AG10803 (cell line): Measurements from ENCODE around the gene DNAH9.

Experiments used
- DNase-seq: peaks from one replicate; pipeline ENCODE4 v3.0.0; 2010; ENCODE audit warnings: low read depth
- H3K4me3 ChIP-seq: 2 replicates; pipeline ENCODE4 v1.5.1; 2011; ENCODE audit warnings: mild to moderate bottlenecking, low read length, control low read depth
- CTCF ChIP-seq: conservative IDR thresholded peaks from 2 replicates; pipeline ENCODE4 v1.5.1; 2011; ENCODE audit warnings: mild to moderate bottlenecking, low read length, control low read depth, inconsistent platforms

DNAH9 gene

GRCh38 chr17:11896199-11896598, 297.9 kb downstream of the DNAH9 start:
- no peak for DNase-seq
- H3K4me3 ChIP-seq, result no peak overlapping the region
- TF ChIP-seq CTCF, result no peak

DNA sequence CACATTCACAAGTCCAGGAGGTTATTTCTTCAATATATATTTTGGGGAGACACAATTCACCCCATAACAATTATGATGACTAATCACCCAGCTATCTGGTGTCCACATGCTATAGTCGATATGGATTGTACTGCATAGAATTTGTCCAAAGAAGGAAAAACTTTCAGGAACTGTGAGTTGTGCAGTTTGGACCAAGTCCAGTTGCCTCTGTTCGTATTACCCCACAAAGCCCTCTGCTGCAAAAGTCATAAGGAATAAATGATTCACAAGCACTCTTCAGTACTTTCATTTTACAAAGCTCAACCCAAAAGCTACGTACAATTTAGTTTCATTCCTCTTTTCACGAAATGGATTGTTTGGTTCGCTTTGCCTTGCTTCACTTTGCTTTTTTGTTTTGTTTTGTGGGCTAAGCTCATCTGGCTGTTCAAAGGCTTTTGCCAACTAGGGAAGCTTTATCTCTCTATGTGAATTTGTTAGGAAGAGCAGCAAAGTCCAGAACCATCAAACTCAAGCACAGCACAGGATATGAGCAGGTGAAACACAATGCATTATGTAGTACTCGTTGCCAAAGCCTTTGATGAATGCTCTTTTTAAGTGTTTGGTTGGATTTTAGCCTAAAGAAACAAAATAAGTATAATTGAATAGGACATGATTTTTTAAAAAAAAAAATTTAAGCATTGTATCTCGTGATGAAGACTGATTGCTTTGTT, 300.4 kb downstream of the DNAH9 start:
- H3K4me3 ChIP-seq, result no peak overlapping the region

DNA sequence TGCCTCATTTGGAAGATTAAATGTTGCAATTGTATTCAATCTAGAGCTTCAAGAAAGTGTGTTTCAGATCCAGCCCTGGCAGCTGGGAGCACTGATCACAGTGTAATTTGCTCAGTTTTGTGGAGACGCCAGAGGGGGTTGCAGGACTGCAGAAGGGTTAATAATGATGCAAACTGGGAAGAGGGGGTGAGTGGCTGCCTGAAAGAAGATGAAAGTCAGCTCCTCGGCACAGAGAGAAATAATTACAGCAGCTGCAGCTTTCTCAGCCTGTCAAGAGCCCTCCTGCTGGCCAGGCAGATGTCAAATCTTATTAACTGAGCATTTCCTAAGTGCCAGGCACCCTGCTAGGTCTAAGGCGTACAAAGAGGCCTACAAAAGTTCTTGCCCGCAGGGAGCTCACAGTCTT, 301.3 kb downstream of the DNAH9 start:
- no peak overlapping the region for H3K4me3 ChIP-seq
- no peak for TF ChIP-seq CTCF
- DNase-seq, result no peak

More for the DNA sequence above, 300.4 kb downstream of the DNAH9 start:
- DNase-seq, result no peak
- TF ChIP-seq CTCF, result no peak

- DNase-seq, result no peak
- TF ChIP-seq CTCF, result no peak
Observed at GRCh38 chr17:11900041-11900476, 301.8 kb downstream of the DNAH9 start.

GRCh38 chr17:11900655-11901054, 302.4 kb downstream of the DNAH9 start:
- no peak overlapping the region for H3K4me3 ChIP-seq
- TF ChIP-seq CTCF, result no peak
- DNase-seq, result no peak

More at GRCh38 chr17:11900041-11900476, 301.8 kb downstream of the DNAH9 start:
- H3K4me3 ChIP-seq, result no peak overlapping the region

GRCh38 chr17:11901931-11902330, 303.7 kb downstream of the DNAH9 start:
- no peak for TF ChIP-seq CTCF
- DNase-seq, result no peak

GRCh38 chr17:11908711-11909146, 310.5 kb downstream of the DNAH9 start:
- TF ChIP-seq CTCF, result no peak
- no peak for DNase-seq

More at GRCh38 chr17:11901931-11902330, 303.7 kb downstream of the DNAH9 start:
- no peak overlapping the region for H3K4me3 ChIP-seq

More at GRCh38 chr17:11908711-11909146, 310.5 kb downstream of the DNAH9 start:
- H3K4me3 ChIP-seq, result no peak overlapping the region
